Measurements from ENCODE around the gene IGFN1.

The IGFN1 gene

GRCh38 chr1:201184307-201185122 lies 6.1 kb upstream of the IGFN1 start:
- peak; percentile 61 for DNase-seq (ENCODE audit: low spot score)

DNA sequence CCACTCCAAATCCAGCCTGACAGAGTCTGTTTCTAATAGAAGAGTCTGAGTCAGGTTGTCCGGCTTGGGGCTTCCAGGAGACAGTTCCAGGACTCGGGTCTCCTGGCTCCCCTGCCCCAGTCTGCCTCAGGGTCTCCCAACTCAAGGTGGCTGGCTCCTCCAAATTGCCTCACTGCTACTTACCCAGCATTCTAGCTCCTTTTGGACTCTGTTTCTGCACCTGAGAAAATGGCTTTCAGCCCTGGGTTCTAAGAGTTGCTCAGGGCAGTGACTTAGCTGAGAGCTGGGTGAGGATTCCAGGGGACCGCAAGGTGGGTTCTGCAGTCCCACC lies 5.5 kb upstream of the IGFN1 start:
- no peak for DNase-seq (ENCODE audit: low spot score)

DNA sequence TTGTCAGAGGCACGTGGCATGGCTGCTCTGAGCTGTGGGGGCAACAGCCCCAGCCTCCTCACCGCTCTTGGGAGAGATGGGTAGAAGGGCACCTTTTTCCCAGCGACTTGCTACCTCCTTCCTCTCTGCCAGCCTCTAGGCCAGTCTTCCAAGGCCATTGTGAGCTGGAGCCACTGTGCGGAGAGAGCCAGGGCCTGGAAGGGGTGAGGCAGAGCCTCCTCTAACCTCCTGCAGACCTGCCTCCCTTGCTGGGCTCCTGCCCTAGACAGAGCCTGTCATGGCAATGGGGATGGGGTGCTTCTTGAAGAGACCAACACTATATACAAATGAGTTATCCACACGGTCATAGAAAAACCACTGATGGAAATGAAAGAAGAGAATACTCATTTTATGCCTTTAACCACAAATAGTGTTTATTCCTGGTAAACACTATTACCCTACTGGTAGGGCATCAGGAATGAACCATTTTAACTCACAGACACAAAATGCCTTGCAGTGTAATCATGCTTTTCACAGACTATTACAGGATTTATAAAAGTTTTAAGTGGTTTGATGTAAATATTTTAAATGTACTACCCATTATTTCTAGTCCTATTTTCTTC lies 5.0 kb upstream of the IGFN1 start:
- DNase-seq (ENCODE audit: low spot score), result no peak

GRCh38 chr1:201186192-201186591 lies 4.4 kb upstream of the IGFN1 start:
- DNase-seq (ENCODE audit: low spot score), result no peak

- DNase-seq (ENCODE audit: low spot score), result no peak
Observed at GRCh38 chr1:201189085-201189484, 1.5 kb upstream of the IGFN1 start.

DNA sequence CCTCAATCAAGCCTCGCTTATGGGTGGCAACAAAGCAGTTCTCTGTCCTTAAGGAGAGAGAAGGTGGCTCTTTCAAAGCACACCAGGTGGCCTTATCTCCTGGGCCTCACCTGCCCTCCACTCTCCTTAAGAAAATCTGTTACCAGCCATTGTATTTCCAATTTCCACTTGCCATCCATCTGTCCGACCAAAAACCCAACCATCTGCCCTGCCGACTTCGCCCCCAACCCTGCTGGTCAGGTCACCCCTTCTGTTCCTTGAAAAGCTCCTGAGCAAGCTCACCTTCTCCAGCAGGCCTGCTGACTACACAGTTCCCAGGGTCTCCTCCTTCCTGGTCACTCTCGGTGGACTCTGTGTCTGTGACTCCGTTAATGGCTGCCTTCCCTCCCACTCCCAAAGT lies 619 bp upstream of the IGFN1 start:
- DNase-seq (ENCODE audit: low spot score), result no peak

DNA sequence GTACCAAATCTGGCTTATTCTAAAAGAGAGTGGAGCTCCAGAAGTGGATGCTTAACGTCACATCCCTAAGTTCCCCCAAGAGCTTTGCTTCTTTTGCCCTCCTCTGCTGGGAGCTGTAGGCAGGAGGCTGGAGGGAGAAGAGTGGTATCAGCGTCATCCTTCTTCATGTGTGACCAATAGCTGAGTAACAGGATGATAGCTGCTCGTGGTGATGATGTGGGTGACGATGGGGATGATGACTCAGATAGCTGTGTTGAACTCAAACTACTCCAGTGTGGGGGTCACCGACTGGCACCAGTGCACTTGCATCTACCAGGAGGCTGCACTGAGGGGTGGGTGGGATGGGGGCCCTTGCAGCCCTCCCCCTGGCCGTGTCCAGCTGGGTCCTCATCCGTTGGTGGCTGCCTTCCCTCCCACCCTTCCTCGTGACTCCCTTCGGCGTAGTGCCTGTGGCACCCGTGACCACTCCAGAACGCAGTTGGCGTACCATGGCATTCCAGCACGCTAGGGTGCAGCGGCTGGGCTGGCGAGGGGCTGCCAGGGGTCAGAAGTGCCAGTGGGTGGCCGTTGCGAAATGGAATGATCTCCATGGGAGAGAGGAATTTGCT lies 1.1 kb downstream of the IGFN1 start:
- DNase-seq (ENCODE audit: low spot score), result no peak

GRCh38 chr1:201192261-201192788 lies 1.7 kb downstream of the IGFN1 start:
- DNase-seq (ENCODE audit: low spot score), result no peak

DNA sequence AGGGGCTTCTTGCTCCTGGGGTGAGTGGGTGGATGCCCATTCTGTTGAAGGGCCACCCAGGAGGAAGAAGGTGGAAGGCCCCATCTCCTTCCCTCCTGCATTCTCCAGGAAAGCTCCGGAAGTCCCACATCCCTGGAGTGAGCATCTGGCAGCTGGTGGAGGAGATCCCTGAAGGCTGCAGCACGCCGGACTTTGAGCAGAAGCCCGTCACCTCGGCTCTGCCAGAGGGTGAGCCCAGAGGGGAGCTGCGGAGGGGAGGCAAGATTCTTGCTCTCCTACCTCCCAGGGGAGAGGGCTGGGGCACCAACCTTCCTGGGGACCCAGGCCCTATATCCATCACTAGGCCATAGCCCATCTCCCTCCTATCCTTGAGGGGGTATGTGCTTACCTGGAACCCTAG lies 3.4 kb downstream of the IGFN1 start:
- DNase-seq (ENCODE audit: low spot score), result no peak

- DNase-seq (ENCODE audit: low spot score), result no peak
Observed at GRCh38 chr1:201198598-201198997, 8.0 kb downstream of the IGFN1 start.

GRCh38 chr1:201205036-201205435 lies 14.4 kb downstream of the IGFN1 start:
- DNase-seq (ENCODE audit: low spot score), result no peak

GRCh38 chr1:201206176-201206575 lies 15.6 kb downstream of the IGFN1 start:
- DNase-seq (ENCODE audit: low spot score), result no peak

GRCh38 chr1:201207046-201207445 lies 16.4 kb downstream of the IGFN1 start:
- DNase-seq (ENCODE audit: low spot score), result no peak

DNA sequence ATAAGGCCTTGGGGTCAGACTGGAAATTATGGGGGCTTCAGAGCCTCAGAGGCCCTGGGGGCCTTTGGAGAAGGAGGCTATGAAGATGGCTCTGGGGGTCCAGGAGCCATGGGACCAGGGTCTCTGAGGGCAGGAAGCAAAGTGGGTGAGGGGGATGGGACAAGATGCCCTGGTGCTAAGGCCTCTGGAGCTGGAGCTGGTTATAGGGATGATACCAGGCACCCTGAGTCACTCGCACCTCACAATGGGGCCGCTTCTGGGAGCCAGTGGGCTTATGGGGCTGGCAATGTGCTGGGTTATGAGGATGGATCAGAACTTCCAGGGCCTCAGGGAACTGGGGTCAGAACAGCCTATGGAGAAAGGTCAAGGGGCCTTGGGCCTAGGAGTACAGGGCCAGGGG lies 17.6 kb downstream of the IGFN1 start:
- no peak for DNase-seq (ENCODE audit: low spot score)

DNA sequence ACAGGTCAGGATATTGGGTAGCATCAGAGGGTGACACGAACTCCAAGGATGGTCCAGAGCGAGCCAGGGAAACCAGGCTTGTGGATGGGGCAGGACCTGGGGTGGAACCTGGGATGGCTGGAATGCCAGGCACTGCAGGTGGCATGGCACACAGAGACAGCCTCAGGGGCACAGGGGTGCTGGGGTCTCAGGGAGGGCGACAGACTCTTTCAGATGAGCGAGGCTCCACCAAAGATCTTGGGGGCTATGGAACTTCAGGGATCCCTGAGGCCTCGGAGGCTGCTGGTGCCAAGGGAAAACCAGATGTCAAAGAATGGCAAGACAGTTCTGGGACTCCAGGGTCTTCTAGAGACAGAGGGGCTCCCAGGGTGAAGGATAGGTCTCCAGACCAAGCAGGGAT lies 21.4 kb downstream of the IGFN1 start:
- DNase-seq (ENCODE audit: low spot score), result no peak

GRCh38 chr1:201212461-201213055 lies 21.9 kb downstream of the IGFN1 start:
- no peak for DNase-seq (ENCODE audit: low spot score)

DNA sequence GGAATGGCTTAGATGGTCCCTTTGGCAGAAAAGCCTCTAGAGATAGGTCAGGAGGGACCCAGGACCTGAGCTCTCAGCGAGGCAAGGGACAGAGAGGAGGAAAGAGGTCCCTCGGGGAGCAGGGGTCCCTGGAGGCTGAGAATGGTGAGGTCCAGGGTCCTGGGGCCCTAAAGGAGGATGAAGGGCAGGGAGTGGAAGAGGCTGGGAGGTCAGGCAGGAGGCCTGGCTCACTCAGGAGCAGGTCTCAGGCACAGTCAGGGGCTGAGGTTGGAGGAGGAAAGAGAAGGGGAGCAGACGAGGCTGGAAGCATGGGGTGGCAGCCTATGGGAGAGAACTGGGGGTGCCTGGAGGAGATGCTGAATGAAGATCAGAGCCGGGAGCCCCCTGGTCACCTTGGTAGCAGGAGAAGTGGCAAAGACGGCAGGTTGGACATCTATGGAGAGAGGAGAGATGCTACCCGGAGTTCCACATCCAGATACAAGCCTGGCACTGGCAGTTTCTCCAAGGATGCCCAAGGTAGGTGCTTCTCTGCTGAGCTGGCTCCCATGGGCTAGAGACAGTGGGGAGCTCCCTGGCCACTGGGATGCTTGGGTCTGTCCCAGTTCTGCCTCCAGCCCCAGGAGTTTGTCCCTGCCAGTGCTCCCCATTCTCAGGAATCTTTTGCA lies 22.6 kb downstream of the IGFN1 start:
- DNase-seq (ENCODE audit: low spot score), result no peak

- DNase-seq (ENCODE audit: low spot score), result no peak
Observed at GRCh38 chr1:201213926-201214325, 23.3 kb downstream of the IGFN1 start.

DNA sequence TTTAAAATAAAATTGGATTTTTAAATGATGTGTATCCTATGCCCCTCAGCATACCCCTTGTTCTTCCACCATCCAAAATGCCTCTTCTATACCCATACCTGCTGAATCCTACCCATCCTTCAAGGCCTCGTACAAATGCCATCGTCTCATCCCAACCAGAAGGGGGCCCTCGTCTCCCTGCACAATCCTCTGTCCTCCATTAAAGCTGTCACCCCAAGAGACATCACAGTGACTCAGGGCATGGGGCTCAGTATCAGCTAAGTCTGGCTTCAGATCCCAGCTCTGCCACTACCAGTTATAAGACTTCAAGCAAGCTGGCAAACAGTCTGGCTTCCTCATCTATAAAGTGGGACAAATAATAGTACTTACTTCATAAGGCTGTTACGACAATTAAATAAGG lies 23.8 kb downstream of the IGFN1 start:
- no peak for DNase-seq (ENCODE audit: low spot score)

- no peak for DNase-seq (ENCODE audit: low spot score)
Observed at GRCh38 chr1:201214886-201215285, 24.3 kb downstream of the IGFN1 start.

GRCh38 chr1:201215531-201216357 lies 25.1 kb downstream of the IGFN1 start:
- DNase-seq (ENCODE audit: low spot score), result no peak

Data from SK-N-DZ (cell line).